B cell (primary cell): ENCODE data around the gene CHAF1A. TPM values are rescaled to one million over a fixed set of nuclear protein-coding genes. Genes with fewer than 3 reads are reported as not detected.

Experiments used
- ATAC-seq: fragments of 200-7000 bp; cut with Tn5 transposase; one replicate; pipeline ENCODE4 v1.10.0; 2021; ENCODE audit warnings: low read depth, mild to moderate bottlenecking, moderate number of reproducible peaks, moderate library complexity
- CTCF ChIA-PET: fragments of 350-600 bp; sonication (Branson Sonifier 250); formaldehyde crosslinking; loops from one replicate; lab custom pipeline; 2021; ENCODE audit warnings: antibody characterized with exemption, inconsistent platforms; lab: Charles Lee
- POLR2A ChIA-PET: fragments of 350-600 bp; sonication (Branson Sonifier 250); formaldehyde crosslinking; loops from one replicate; lab custom pipeline; 2021; ENCODE audit warnings: antibody characterized with exemption; lab: Charles Lee
- DNase-seq: peaks from one replicate; pipeline ENCODE4 v3.0.0; 2013
- H2AFZ ChIP-seq: 2 replicates; pipeline ENCODE4 v1.6.1; 2012; ENCODE audit warnings: mild to moderate bottlenecking, low read depth, low read length; ENCODE audit not compliant: insufficient read depth, poor library complexity, severe bottlenecking
- H3K27ac ChIP-seq, 2 donors: 1 replicate in 1 of 2; 2 replicates in 1 of 2; pipeline ENCODE4 v1.5.1; 2012 to 2013; ENCODE audit warnings: low read length in 2 of 2, mild to moderate bottlenecking in 2 of 2, moderate library complexity in 1 of 2
- H3K27me3 ChIP-seq, 4 experiments: fragments of 200-600 bp in 1 of 4; sonication (generic) in 1 of 4; replicated peaks in 1 of 4; 1 replicate in 2 of 4; 2 replicates in 2 of 4; pipeline versions ENCODE4 v1.6.1 to v1.7.0; 2013 to 2016; ENCODE audit warnings: low read length in 3 of 4, mild to moderate bottlenecking in 2 of 4, mixed read lengths in 1 of 4, moderate library complexity in 1 of 4; ENCODE audit not compliant: insufficient read depth in 4 of 4, control insufficient read depth in 3 of 4; ENCODE audit errors: control extremely low read depth in 1 of 4
- H3K36me3 ChIP-seq, 2 experiments: replicated peaks in 1 of 2; 1 replicate in 1 of 2; 2 replicates in 1 of 2; pipeline versions ENCODE4 v1.6.1 to v1.7.1; 2013; ENCODE audit warnings: low read length in 1 of 2; ENCODE audit not compliant: insufficient read depth in 2 of 2, control insufficient read depth in 1 of 2; ENCODE audit errors: control extremely low read depth in 1 of 2, extremely low read depth in 1 of 2
- H3K4me1 ChIP-seq, 2 donors: fragments of 200-600 bp in 1 of 2; sonication (generic) in 1 of 2; 1 replicate in 1 of 2; 2 replicates in 1 of 2; pipeline versions ENCODE4 v1.5.1 to v1.6.1; 2013 to 2017; ENCODE audit warnings: low read length in 2 of 2; ENCODE audit not compliant: control insufficient read depth in 2 of 2, insufficient read depth in 2 of 2
- H3K4me2 ChIP-seq: replicated peaks from 2 replicates; pipeline ENCODE3; 2012; ENCODE audit warnings: mild to moderate bottlenecking, low read depth, low read length; ENCODE audit not compliant: poor library complexity, severe bottlenecking
- H3K4me3 ChIP-seq, 5 experiments: fragments of 200-600 bp in 1 of 5; sonication (generic) in 1 of 5; 1 replicate in 3 of 5; 2 replicates in 2 of 5; pipeline versions ENCODE4 v1.5.1 to v1.7.0; 2011 to 2016; ENCODE audit warnings: low read length in 4 of 5, mild to moderate bottlenecking in 4 of 5, low read depth in 2 of 5, control low read depth in 1 of 5, moderate library complexity in 1 of 5; ENCODE audit not compliant: insufficient read depth in 1 of 5; ENCODE audit errors: control extremely low read depth in 1 of 5, extremely low read depth in 1 of 5
- H3K79me2 ChIP-seq: fragments of 200-600 bp; sonication (generic); one replicate; pipeline ENCODE4 v1.6.0; 2016; ENCODE audit warnings: low read length; ENCODE audit not compliant: control insufficient read depth, insufficient read depth
- H3K9ac ChIP-seq: fragments of 200-600 bp; sonication (generic); 2 replicates; pipeline ENCODE4 v1.6.1; 2017; ENCODE audit warnings: mild to moderate bottlenecking, low read length, moderate library complexity
- H3K9me3 ChIP-seq, 3 donors: one replicate each; pipeline versions ENCODE4 v1.6.1 to v1.7.1; 2013; ENCODE audit warnings: low read length in 2 of 3; ENCODE audit not compliant: control insufficient read depth in 2 of 3, insufficient read depth in 1 of 3; ENCODE audit errors: control extremely low read depth in 1 of 3
- H4K20me1 ChIP-seq: 2 replicates; pipeline ENCODE4 v1.6.0; 2012; ENCODE audit warnings: mild to moderate bottlenecking, low read length; ENCODE audit not compliant: insufficient read depth, control insufficient read depth, poor library complexity, severe bottlenecking
- H3K27ac Mint-ChIP-seq: one replicate; pipeline ENCODE4 v1.8.0; 2021; ENCODE audit warnings: mixed read lengths
- H3K27me3 Mint-ChIP-seq: one replicate; pipeline ENCODE4 v1.8.0; 2021; ENCODE audit warnings: mixed read lengths
- H3K4me1 Mint-ChIP-seq: one replicate; pipeline ENCODE4 v1.8.0; 2021; ENCODE audit warnings: mixed read lengths
- H3K4me3 Mint-ChIP-seq: one replicate; pipeline ENCODE4 v1.8.0; 2021; ENCODE audit warnings: mixed read lengths
- H3K9me3 Mint-ChIP-seq: one replicate; pipeline ENCODE4 v1.8.0; 2022; ENCODE audit warnings: mixed read lengths; ENCODE audit not compliant: insufficient read depth
- EZH2 ChIP-seq: IDR thresholded peaks from 2 replicates; pipeline ENCODE4 v1.6.1; 2012; ENCODE audit warnings: borderline replicate concordance, low read depth, mild to moderate bottlenecking, moderate library complexity, low read length; ENCODE audit not compliant: insufficient read depth, poor library complexity, severe bottlenecking
- WGBS: methylation state at CpG from one replicate; pipeline ENCODE4 v1.1.5; 2013; ENCODE audit warnings: missing lambda C conversion rate; ENCODE audit not compliant: insufficient coverage; 5-methylcytosine and 5-hydroxymethylcytosine counted together
- intact Hi-C: fragments of 100-400 bp; cut with micrococcal nuclease; formaldehyde crosslinking; loops from one replicate; pipeline ENCODE4 v1.10.0; 2022
- polyA plus RNA-seq: library from polyadenylated mRNA; depleted of rRNA; stranded (reverse); fragments of >200 nt; gene quantifications from 2 replicates; pipeline ENCODE4 v1.2.3, GENCODE V29; 2012
- total RNA-seq, 2 donors: library from RNA; stranded (reverse); fragments of 120-200 nt in 1 of 2; gene quantifications; 1 replicate in 1 of 2; 2 replicates in 1 of 2; pipeline versions ENCODE4 v1.2.3 to v1.2.4, GENCODE V29; 2013 to 2022
- TF ChIP-seq, protein P1 (sequence below): fragments of 200-600 bp; IDR thresholded peaks from one replicate; pipeline ENCODE4 v1.8.0; 2022; ENCODE audit warnings: antibody characterized with exemption, mild to moderate bottlenecking

The CHAF1A gene
- total and polyA plus RNA-seq, 2 donors (not counting 1 experiment from before 2014, with no cell fraction given) = 15.1 to 19.7 TPM

DNA sequence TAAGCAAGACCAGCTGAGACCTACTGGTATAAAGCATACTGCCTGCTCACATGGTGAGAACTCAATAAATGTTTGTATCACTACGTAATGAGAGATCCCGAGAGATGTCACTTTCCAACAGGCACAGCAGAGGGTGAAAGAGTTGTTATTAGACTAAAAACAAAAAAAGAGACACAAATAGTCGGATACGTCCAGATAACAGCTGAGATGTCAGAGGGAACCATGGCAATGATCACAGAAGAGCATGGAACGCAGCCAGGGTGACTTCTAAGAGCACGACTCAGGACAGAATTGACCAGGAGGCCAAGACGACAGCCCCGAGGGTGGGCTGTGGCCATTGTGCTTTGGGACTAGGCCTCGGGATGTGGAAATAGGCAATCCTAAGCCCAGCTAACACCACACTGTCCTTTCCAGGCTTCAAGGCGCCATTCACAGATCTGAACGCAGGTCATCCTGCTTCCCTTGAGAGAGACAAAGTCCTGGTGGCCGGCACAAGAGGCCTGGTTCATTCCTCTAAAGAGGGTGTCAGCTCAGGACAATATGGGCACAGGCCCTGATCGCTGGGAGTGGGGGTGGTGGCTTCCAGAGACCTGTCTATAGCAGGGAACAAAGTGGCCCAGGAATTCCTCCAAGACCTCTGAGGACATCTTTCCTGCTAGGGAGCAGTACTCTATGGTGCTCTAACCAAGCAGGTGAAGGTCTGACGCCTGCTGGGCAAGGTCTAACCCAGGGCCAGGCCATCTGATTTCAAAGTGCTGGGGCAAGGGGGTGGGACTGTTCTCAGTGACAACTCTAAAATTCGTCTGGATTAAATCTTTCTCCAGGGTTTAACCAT, 5.3 kb upstream of the CHAF1A start:
- Histone ChIP-seq H3K4me1 (peaks cover 22 to 42% of the 10 kb centered on the region in 2 donors), H3K4me2 (no peak overlapping the region), H3K4me3 (no peak overlapping the region), H3K27ac (no peak overlapping the region), H3K36me3 (peaks cover 1 to 9% of the 10 kb centered on the region in 2 experiments), H3K79me2 (peaks cover 86% of the 10 kb centered on the region), H4K20me1 (peaks cover 73% of the 10 kb centered on the region), H3K9ac (no peak overlapping the region), H3K27me3 (no peaks in the 10 kb centered on the region), H2AFZ (no peak overlapping the region), H3K9me3 (no peaks in the 10 kb centered on the region)
- intact Hi-C loops = no loop called here
- no peak for ATAC-seq
- H3K4me3 Mint-ChIP-seq = no peak overlapping the region
- no peaks in the 10 kb centered on the region for H3K27me3 Mint-ChIP-seq
- H3K4me1 Mint-ChIP-seq = peaks cover 61% of the 10 kb centered on the region
- 99% methylated on average over 12 of the region's 15 CpGs for WGBS
- POLR2A ChIA-PET = no interaction called here
- peak overlapping the region; percentile 4 for H3K27ac Mint-ChIP-seq
- no peaks in the 10 kb centered on the region for H3K9me3 Mint-ChIP-seq
- no peak for DNase-seq
- CTCF ChIA-PET = interaction anchor here (1.0 to 1.2 kb wide), 2 partner anchors 27 to 34 kb away, joined by 3 to 4 read pairs; no protein-coding TSS in a partner anchor
- TF ChIP-seq, protein P1, sequence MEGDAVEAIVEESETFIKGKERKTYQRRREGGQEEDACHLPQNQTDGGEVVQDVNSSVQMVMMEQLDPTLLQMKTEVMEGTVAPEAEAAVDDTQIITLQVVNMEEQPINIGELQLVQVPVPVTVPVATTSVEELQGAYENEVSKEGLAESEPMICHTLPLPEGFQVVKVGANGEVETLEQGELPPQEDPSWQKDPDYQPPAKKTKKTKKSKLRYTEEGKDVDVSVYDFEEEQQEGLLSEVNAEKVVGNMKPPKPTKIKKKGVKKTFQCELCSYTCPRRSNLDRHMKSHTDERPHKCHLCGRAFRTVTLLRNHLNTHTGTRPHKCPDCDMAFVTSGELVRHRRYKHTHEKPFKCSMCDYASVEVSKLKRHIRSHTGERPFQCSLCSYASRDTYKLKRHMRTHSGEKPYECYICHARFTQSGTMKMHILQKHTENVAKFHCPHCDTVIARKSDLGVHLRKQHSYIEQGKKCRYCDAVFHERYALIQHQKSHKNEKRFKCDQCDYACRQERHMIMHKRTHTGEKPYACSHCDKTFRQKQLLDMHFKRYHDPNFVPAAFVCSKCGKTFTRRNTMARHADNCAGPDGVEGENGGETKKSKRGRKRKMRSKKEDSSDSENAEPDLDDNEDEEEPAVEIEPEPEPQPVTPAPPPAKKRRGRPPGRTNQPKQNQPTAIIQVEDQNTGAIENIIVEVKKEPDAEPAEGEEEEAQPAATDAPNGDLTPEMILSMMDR = no peak
- TF ChIP-seq EZH2 = no peak

- Mint-ChIP-seq H3K27ac (peak overlapping the region; percentile 87), H3K27me3 (no peaks in the 10 kb centered on the region), H3K4me1 (peaks cover 59% of the 10 kb centered on the region), H3K9me3 (no peaks in the 10 kb centered on the region), H3K4me3 (peak overlapping the region; percentile 85)
- ChIA-PET CTCF (interaction anchor here (0.6 to 2.9 kb wide), 14 partner anchors 10 to 412 kb away, joined by 3 to 29 read pairs (median 4); partner anchors contain the start of gene MPND), POLR2A (interaction anchor here (0.7 to 1.0 kb wide), 5 partner anchors 17 to 133 kb away, joined by 3 to 4 read pairs (median 3); partner anchors contain the start of gene MPND)
- ATAC-seq (peak; percentile 1), DNase-seq (no peak)
- peaks cover 47% of the 10 kb centered on the region for H4K20me1 ChIP-seq
- intact Hi-C loops = loop anchor here (1.0 to 5.0 kb wide), 7 partner anchors 19 to 637 kb away; partner anchors contain the start of genes APBA3, MPND, MRPL54 and UBXN6
- peak overlapping the region; percentile 89 for H3K4me2 ChIP-seq
- H3K4me3 ChIP-seq = peak overlapping the region; percentile 85 to 99 (median 88)
- TF ChIP-seq, protein P1 = no peak
- TF ChIP-seq EZH2 = no peak
- WGBS = 4% methylated on average over 5 of the region's 12 CpGs
- peaks cover 1 to 3% of the 10 kb centered on the region in 2 experiments for H3K36me3 ChIP-seq
- H3K27me3 ChIP-seq = no peaks in the 10 kb centered on the region
- H3K9me3 ChIP-seq = no peaks in the 10 kb centered on the region
- peaks cover 29 to 44% of the 10 kb centered on the region in 2 donors for H3K4me1 ChIP-seq
- H2AFZ ChIP-seq = peak overlapping the region; percentile 83
- peaks cover 76% of the 10 kb centered on the region for H3K79me2 ChIP-seq
- H3K9ac ChIP-seq = peak overlapping the region; percentile 98
- H3K27ac ChIP-seq = peak overlapping the region; percentile 49 to 95
These were observed 2.7 kb upstream of the CHAF1A start for GRCh38 chr19:4399812-4400134.
